KMS-11 (cell line): ENCODE results near the gene YAF2.
A peak's percentile ranks its signal among the peaks of the same experiment; 100 is the strongest.

Experiments used
- H2AFZ ChIP-seq: fragments of 200-600 bp; sonication (generic); 2 replicates; pipeline ENCODE4 v1.6.1; 2016; ENCODE audit warnings: antibody characterized with exemption, mixed run types, low read depth
- H3K27ac ChIP-seq: fragments of 200-600 bp; sonication (generic); 2 replicates; pipeline ENCODE4 v1.6.1; 2016; ENCODE audit warnings: mild to moderate bottlenecking, mixed run types
- H3K27me3 ChIP-seq: fragments of 200-600 bp; sonication (generic); 2 replicates; pipeline ENCODE4 v1.6.1; 2017; ENCODE audit warnings: mild to moderate bottlenecking, low read depth, mixed run types, moderate library complexity; ENCODE audit not compliant: insufficient read depth
- H3K36me3 ChIP-seq: fragments of 200-600 bp; sonication (generic); 2 replicates; pipeline ENCODE4 v1.6.1; 2017; ENCODE audit warnings: mild to moderate bottlenecking, mixed run types; ENCODE audit not compliant: insufficient read depth
- H3K4me1 ChIP-seq: fragments of 200-600 bp; sonication (generic); 2 replicates; pipeline ENCODE4 v1.6.1; 2016; ENCODE audit warnings: mild to moderate bottlenecking, low read depth, mixed run types; ENCODE audit not compliant: poor library complexity, severe bottlenecking
- H3K4me2 ChIP-seq: fragments of 200-600 bp; sonication (generic); 2 replicates; pipeline ENCODE4 v1.7.0; 2016; ENCODE audit warnings: mild to moderate bottlenecking, mixed run types
- H3K4me3 ChIP-seq: fragments of 200-600 bp; sonication (generic); IDR thresholded peaks from 2 replicates; pipeline ENCODE4 v1.6.1; 2017; ENCODE audit warnings: low read depth, low read length, mixed read lengths; ENCODE audit not compliant: insufficient read depth
- H3K79me2 ChIP-seq: fragments of 200-600 bp; sonication (generic); 2 replicates; pipeline ENCODE4 v1.6.1; 2016; ENCODE audit warnings: low read depth, mixed run types; ENCODE audit not compliant: insufficient read depth
- H3K9ac ChIP-seq: fragments of 200-600 bp; sonication (generic); 2 replicates; pipeline ENCODE4 v1.6.1; 2016; ENCODE audit warnings: mild to moderate bottlenecking, mixed run types
- H4K20me1 ChIP-seq: fragments of 200-600 bp; sonication (generic); 2 replicates; pipeline ENCODE4 v1.6.1; 2016; ENCODE audit warnings: mild to moderate bottlenecking, mixed run types; ENCODE audit not compliant: insufficient read depth
- CTCF ChIP-seq: fragments of 200-600 bp; sonication (generic); conservative IDR thresholded peaks from 2 replicates; pipeline ENCODE4 v1.6.1; 2017; ENCODE audit warnings: low read depth, mild to moderate bottlenecking, antibody characterized with exemption, low read length, moderate library complexity, mixed read lengths

The YAF2 gene

GRCh38 chr12:42213954-42214426 is 24.1 kb downstream of the YAF2 start:
- TF ChIP-seq CTCF = no peak
- Histone ChIP-seq H3K9ac (no peak overlapping the region), H3K79me2 (peaks cover 6% of the 10 kb centered on the region; the same call in 1 of the 2 replicates), H3K4me2 (0 out of 2 replicates have a peak overlapping the region, but pooled peaks have one; percentile 1), H3K36me3 (peaks cover 4% of the 10 kb centered on the region), H3K27ac (no peak overlapping the region), H4K20me1 (no peaks in the 10 kb centered on the region), H3K4me1 (peaks cover 24% of the 10 kb centered on the region), H3K27me3 (no peaks in the 10 kb centered on the region), H2AFZ (no peak overlapping the region), H3K4me3 (no peak overlapping the region)

- Histone ChIP-seq H2AFZ (no peak overlapping the region), H3K4me1 (peaks cover 34% of the 10 kb centered on the region), H3K27ac (no peak overlapping the region), H4K20me1 (no peaks in the 10 kb centered on the region), H3K79me2 (peaks cover 6% of the 10 kb centered on the region; the same call in 1 of the 2 replicates), H3K27me3 (no peaks in the 10 kb centered on the region), H3K4me2 (0 out of 2 replicates have a peak overlapping the region, but pooled peaks have one; percentile 1), H3K4me3 (no peak overlapping the region), H3K36me3 (peaks cover 4% of the 10 kb centered on the region), H3K9ac (no peak overlapping the region)
- TF ChIP-seq CTCF = no peak
Measured at GRCh38 chr12:42213023-42213422, 25.0 kb downstream of the YAF2 start.

GRCh38 chr12:42208574-42208973 is 29.5 kb downstream of the YAF2 start:
- Histone ChIP-seq H4K20me1 (no peaks in the 10 kb centered on the region), H3K27ac (no peak overlapping the region), H3K9ac (no peak overlapping the region), H3K36me3 (peaks cover 4% of the 10 kb centered on the region), H3K4me1 (peaks cover 28% of the 10 kb centered on the region), H3K4me3 (no peak overlapping the region), H3K4me2 (0 out of 2 replicates have a peak overlapping the region, but pooled peaks have one; percentile 8), H3K27me3 (no peaks in the 10 kb centered on the region), H2AFZ (no peak overlapping the region), H3K79me2 (peaks cover 11% of the 10 kb centered on the region; the same call in 1 of the 2 replicates)
- no peak for TF ChIP-seq CTCF

- Histone ChIP-seq H3K36me3 (peaks cover under 1% of the 10 kb centered on the region), H3K27me3 (no peaks in the 10 kb centered on the region), H3K27ac (no peak overlapping the region), H3K4me3 (no peak overlapping the region), H3K9ac (no peak overlapping the region), H2AFZ (no peak overlapping the region), H3K4me2 (no peak overlapping the region), H3K79me2 (peaks cover 5% of the 10 kb centered on the region; the same call in 1 of the 2 replicates), H4K20me1 (no peaks in the 10 kb centered on the region), H3K4me1 (peaks cover 12% of the 10 kb centered on the region)
- TF ChIP-seq CTCF = no peak
Measured at GRCh38 chr12:42204819-42205218, 33.2 kb downstream of the YAF2 start.
